ENCODE results near the gene CSTF3.

GRCh38 chr11:33040862-33041453 is 120.3 kb downstream of the CSTF3 start:
- no peak for TF ChIP-seq CTCF (IDR thresholded peaks at IDR 0.05)
- no peak for TF ChIP-seq POLR2A (IDR thresholded peaks at IDR 0.05)

Data from tibial nerve (tissue), 3 donors.